Measurements from ENCODE around the gene TPRX2. TPM values are rescaled to one million over a fixed set of nuclear protein-coding genes. Genes with fewer than 3 reads are reported as not detected.
A peak's percentile ranks its signal among the peaks of the same experiment; 100 is the strongest.
"Not testable (repeated sequence)": the region's sequence is repeated elsewhere in the genome, so short reads cannot be mapped to it uniquely, and the experiment has no call there.

Gene TPRX2
- total and polyA plus RNA-seq, 4 donors = not detected

DNA sequence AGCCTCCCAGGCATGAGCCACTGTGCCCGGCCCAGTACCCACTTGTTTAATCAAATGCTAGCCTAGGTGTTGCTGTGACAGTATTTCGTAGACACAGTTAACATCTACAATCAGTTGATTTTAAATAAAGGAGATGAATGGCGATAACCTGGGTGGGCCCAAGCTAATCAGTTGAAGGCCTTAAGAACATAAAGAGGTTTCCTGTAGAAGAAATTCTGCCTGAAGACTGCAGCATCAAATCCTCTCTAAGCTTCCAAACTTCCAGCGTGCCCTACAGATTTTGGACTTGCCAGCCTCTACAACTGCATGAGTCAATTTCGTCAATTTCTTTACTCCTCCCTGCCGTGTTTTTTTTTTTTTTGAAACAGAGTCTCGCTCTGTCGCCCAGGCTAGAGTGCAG is 40.3 kb downstream of the TPRX2 start:
- no peak for ATAC-seq (ENCODE audit: insufficient read depth, low FRiP score)
- no peak for DNase-seq
- Histone ChIP-seq H3K27me3 (ENCODE audit: control insufficient read depth in 3 of 3, insufficient read depth in 3 of 3, low read length in 2 of 3) (no peaks in the 10 kb centered on the region), H3K27ac (ENCODE audit: low read depth in 1 of 2, low read length in 1 of 2) (no peak overlapping the region), H3K9ac (ENCODE audit: insufficient read depth in 1 of 2, low read length in 2 of 2) (no peak overlapping the region), H3K4me3 (no peak overlapping the region), H3K9me3 (ENCODE audit: control insufficient read depth in 4 of 4, insufficient read depth in 3 of 4, low read length in 3 of 4) (no peaks in the 10 kb centered on the region), H3K36me3 (ENCODE audit: control insufficient read depth in 4 of 4, insufficient read depth in 4 of 4, low read length in 4 of 4) (no peaks in the 10 kb centered on the region), H3K4me1 (ENCODE audit: control insufficient read depth in 5 of 5, insufficient read depth in 5 of 5, low read length in 5 of 5) (no peaks in the 10 kb centered on the region)
- 84 to 92% methylated on average over 8 of the region's 8 CpGs for WGBS, 2 donors
- TF ChIP-seq, protein P1, sequence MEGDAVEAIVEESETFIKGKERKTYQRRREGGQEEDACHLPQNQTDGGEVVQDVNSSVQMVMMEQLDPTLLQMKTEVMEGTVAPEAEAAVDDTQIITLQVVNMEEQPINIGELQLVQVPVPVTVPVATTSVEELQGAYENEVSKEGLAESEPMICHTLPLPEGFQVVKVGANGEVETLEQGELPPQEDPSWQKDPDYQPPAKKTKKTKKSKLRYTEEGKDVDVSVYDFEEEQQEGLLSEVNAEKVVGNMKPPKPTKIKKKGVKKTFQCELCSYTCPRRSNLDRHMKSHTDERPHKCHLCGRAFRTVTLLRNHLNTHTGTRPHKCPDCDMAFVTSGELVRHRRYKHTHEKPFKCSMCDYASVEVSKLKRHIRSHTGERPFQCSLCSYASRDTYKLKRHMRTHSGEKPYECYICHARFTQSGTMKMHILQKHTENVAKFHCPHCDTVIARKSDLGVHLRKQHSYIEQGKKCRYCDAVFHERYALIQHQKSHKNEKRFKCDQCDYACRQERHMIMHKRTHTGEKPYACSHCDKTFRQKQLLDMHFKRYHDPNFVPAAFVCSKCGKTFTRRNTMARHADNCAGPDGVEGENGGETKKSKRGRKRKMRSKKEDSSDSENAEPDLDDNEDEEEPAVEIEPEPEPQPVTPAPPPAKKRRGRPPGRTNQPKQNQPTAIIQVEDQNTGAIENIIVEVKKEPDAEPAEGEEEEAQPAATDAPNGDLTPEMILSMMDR (IDR thresholded peaks at IDR 0.05; ENCODE audit: control extremely low read depth, extremely low read depth) = no peak

DNA sequence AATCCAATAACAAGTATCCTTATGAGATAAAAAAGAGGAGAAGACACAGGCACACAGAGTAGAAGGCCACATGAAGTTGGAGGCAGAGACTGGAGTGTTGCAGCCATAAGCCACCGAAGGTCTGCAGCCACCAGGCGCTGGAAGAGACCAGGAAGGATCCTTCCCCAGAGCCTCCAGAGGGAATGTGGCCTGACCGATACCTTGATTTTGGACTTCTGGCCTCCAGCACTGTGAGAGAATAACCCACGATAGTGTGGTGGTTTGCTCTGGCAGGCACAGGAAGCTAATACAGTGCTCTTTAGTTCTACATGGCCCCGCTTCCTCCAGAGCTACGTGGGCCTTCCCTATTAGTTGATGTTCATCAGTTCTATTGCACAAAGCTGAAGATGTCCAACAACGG is 42.3 kb downstream of the TPRX2 start:
- Histone ChIP-seq H3K36me3 (ENCODE audit: control insufficient read depth in 4 of 4, insufficient read depth in 4 of 4, low read length in 4 of 4) (no peaks in the 10 kb centered on the region), H3K27ac (ENCODE audit: low read depth in 1 of 2, low read length in 1 of 2) (no peak overlapping the region), H3K4me3 (no peak overlapping the region), H3K9me3 (ENCODE audit: control insufficient read depth in 4 of 4, insufficient read depth in 3 of 4, low read length in 3 of 4) (no peaks in the 10 kb centered on the region), H3K27me3 (ENCODE audit: control insufficient read depth in 3 of 3, insufficient read depth in 3 of 3, low read length in 2 of 3) (no peaks in the 10 kb centered on the region), H3K9ac (ENCODE audit: insufficient read depth in 1 of 2, low read length in 2 of 2) (no peak overlapping the region), H3K4me1 (ENCODE audit: control insufficient read depth in 5 of 5, insufficient read depth in 5 of 5, low read length in 5 of 5) (no peaks in the 10 kb centered on the region)
- TF ChIP-seq, protein P1 (IDR thresholded peaks at IDR 0.05; ENCODE audit: control extremely low read depth, extremely low read depth) = no peak
- ATAC-seq (ENCODE audit: insufficient read depth, low FRiP score) = no peak
- 74 to 80% methylated on average over 7 of the region's 7 CpGs for WGBS, 2 donors
- DNase-seq = no peak

DNA sequence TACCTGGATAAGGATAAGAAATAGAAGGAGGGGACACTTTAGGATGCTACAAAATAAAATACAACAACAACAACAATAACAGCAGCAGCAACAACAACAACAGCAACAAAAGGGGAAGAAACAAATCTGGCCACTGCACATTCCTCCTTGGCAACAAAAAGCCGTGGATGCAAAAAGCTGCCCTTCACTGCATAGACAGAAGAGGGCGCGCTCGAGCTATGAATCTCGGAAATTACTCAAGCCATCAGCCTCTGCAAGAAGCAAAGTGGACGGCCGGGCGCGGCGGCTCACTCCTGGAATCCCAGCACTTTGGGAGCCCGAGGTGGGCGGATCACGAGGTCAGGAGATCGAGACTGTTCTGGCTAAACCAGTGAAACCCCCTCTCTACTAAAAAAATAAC is 50.3 kb downstream of the TPRX2 start:
- H3K36me3 ChIP-seq (ENCODE audit: control insufficient read depth in 4 of 4, insufficient read depth in 4 of 4, low read length in 4 of 4); H3K4me1 ChIP-seq (ENCODE audit: control insufficient read depth in 5 of 5, insufficient read depth in 5 of 5, low read length in 5 of 5); DNase-seq; H3K9me3 ChIP-seq (ENCODE audit: control insufficient read depth in 4 of 4, insufficient read depth in 3 of 4, low read length in 3 of 4); H3K27me3 ChIP-seq (ENCODE audit: control insufficient read depth in 3 of 3, insufficient read depth in 3 of 3, low read length in 2 of 3); H3K9ac ChIP-seq (ENCODE audit: insufficient read depth in 1 of 2, low read length in 2 of 2); H3K27ac ChIP-seq (ENCODE audit: low read depth in 1 of 2, low read length in 1 of 2); H3K4me3 ChIP-seq; ATAC-seq (ENCODE audit: insufficient read depth, low FRiP score): not testable (repeated sequence)
- TF ChIP-seq, protein P1 (IDR thresholded peaks at IDR 0.05; ENCODE audit: control extremely low read depth, extremely low read depth) = peak; percentile 41
- 1 to 3% methylated on average over 5 to 10 of the region's 14 CpGs for WGBS, 2 donors

DNA sequence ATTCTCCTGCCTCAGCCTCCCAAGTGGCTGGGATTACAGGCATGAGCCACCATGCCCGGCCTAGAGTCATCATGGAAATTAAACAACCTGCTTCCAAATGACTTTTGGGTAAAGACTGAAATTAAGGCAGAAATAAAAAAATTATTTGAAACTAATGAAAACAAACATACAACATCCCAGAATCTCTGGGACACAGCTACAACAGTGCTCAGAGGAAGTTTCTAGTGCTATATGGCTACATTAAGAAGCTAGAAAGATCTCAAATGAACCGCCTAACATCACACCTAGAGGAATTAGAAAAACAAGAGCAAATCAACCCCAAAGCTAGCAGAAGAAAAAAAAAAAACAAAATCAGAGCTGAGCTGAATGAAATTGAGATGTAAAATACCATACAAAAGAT is 51.2 kb downstream of the TPRX2 start:
- not testable (repeated sequence) for H3K9me3 ChIP-seq (ENCODE audit: control insufficient read depth in 4 of 4, insufficient read depth in 3 of 4, low read length in 3 of 4); H3K27me3 ChIP-seq (ENCODE audit: control insufficient read depth in 3 of 3, insufficient read depth in 3 of 3, low read length in 2 of 3); H3K9ac ChIP-seq (ENCODE audit: insufficient read depth in 1 of 2, low read length in 2 of 2); H3K4me1 ChIP-seq (ENCODE audit: control insufficient read depth in 5 of 5, insufficient read depth in 5 of 5, low read length in 5 of 5); DNase-seq; H3K36me3 ChIP-seq (ENCODE audit: control insufficient read depth in 4 of 4, insufficient read depth in 4 of 4, low read length in 4 of 4); H3K27ac ChIP-seq (ENCODE audit: low read depth in 1 of 2, low read length in 1 of 2); ATAC-seq (ENCODE audit: insufficient read depth, low FRiP score); H3K4me3 ChIP-seq
- WGBS, 2 donors = 93 to 94% methylated on average over 1 of the region's 2 CpGs

Other genes starting within 250 kb of the TPRX2 start
- 100 to 1,000 TPM; 177 to 190 TPM for gene EHD2, start 145.8 kb upstream of the TPRX2 start, total RNA-seq
- gene EHD2, start 145.8 kb upstream of the TPRX2 start, polyA plus RNA-seq = 10 to 100 TPM; 68.0 to 76.5 TPM
- 100 to 1,000 TPM; 146 to 188 TPM for gene NOP53, start 113.7 kb upstream of the TPRX2 start, total RNA-seq
- gene NOP53, start 113.7 kb upstream of the TPRX2 start, polyA plus RNA-seq = 100 to 1,000 TPM; 198 to 498 TPM
- 100 to 1,000 TPM; 104 to 347 TPM for gene SELENOW, start 80.5 kb upstream of the TPRX2 start, total RNA-seq
- gene SELENOW, start 80.5 kb upstream of the TPRX2 start, polyA plus RNA-seq = 100 to 1,000 TPM; 345 to 532 TPM
- not detected for gene TPRX1, start 54.7 kb upstream of the TPRX2 start, total RNA-seq
- gene TPRX1, start 54.7 kb upstream of the TPRX2 start, polyA plus RNA-seq = not detected
- gene CRX, start 37.3 kb upstream of the TPRX2 start, total RNA-seq = not detected
- under 1 TPM in 1 of 2 donors, not detected in 1; 0.02 TPM for gene CRX, start 37.3 kb upstream of the TPRX2 start, polyA plus RNA-seq
- gene SULT2A1, start 27.1 kb downstream of the TPRX2 start, total RNA-seq = under 1 TPM in 1 of 2 donors, not detected in 1; 0.15 TPM
- gene SULT2A1, start 27.1 kb downstream of the TPRX2 start, polyA plus RNA-seq = under 1 TPM in 1 of 2 donors, not detected in 1; 0.01 TPM
- not detected for gene BSPH1, start 132.9 kb downstream of the TPRX2 start, total RNA-seq
- gene BSPH1, start 132.9 kb downstream of the TPRX2 start, polyA plus RNA-seq = not detected
- gene ELSPBP1, start 135.4 kb downstream of the TPRX2 start, total RNA-seq = not detected
- gene ELSPBP1, start 135.4 kb downstream of the TPRX2 start, polyA plus RNA-seq = not detected
- gene CABP5, start 184.8 kb downstream of the TPRX2 start, total RNA-seq = not detected
- gene CABP5, start 184.8 kb downstream of the TPRX2 start, polyA plus RNA-seq = under 1 TPM; 0.07 to 0.14 TPM

Data from lung (tissue), 12 donors.